Myocyte (in vitro differentiated cells): Measurements from ENCODE around the gene RILP. TPM values are rescaled to one million over a fixed set of nuclear protein-coding genes. Genes with fewer than 3 reads are reported as not detected.

Source experiments
- DNase-seq: peaks from one replicate; pipeline ENCODE4 v3.0.0-alpha.2; 2012; ENCODE audit warnings: low read depth
- total RNA-seq: library from RNA; depleted of rRNA; stranded (reverse); fragments of >200 nt; gene quantifications from 2 replicates; pipeline ENCODE4 v1.2.3, GENCODE V29; 2014

RILP gene
- total RNA-seq, 1 donor from 2014 or later: 20.1 TPM

DNA sequence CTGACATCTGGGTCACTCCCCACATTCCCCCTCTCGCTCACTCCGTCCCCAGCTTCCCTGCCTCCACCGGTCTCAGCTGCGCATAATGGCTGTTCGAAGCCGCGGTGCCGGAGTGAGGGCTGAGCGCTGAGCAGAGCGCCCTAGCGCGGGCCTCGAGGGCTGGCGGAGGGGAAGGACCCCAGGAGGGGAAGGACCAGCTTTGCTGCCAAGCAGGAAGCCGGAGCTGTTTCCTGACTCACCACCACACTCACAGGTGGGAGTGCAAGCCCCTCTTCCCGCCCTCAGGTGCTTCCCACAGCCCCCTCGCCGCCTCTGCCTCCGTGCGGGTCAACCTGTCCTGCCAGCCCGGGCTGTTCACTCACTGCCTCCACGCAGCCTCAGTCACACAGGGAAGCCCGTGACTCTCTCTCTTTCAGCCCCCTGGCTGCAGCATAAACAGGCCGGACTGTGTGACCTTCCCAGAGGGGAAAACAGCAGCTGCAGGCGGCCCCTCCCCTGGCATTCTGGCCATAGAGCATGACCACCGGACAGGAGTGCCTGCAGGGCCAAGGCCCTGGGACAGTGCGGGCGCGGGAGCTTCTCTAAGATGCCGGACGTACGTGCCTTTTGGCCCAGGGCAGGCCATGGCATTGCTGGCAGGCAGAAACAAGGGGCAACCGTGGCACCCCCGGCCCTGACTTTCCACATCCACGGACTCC, 44.7 kb downstream of the RILP start:
- peak; percentile 43 for DNase-seq

DNA sequence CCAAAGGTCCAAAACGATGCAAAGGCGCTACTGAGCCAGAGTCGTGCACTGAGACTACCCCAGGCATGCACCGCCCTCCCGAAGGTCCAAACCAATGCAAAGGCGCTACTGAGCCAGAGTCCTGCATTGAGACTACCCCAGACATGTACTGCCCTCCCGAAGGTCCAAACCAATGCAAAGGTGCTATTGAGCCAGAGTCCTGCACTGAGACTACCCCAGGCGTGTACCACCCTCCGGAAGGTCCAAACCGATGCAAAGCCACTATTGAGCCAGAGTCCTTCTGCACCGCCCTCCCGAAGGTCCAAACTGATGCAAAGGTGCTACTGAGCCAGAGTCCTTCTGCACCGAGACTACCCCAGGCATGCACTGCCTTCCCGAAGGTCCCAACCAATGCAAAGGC, 48.1 kb downstream of the RILP start:
- no peak for DNase-seq

GRCh38 chr17:1598399-1599095, 51.1 kb downstream of the RILP start:
- no peak for DNase-seq

DNA sequence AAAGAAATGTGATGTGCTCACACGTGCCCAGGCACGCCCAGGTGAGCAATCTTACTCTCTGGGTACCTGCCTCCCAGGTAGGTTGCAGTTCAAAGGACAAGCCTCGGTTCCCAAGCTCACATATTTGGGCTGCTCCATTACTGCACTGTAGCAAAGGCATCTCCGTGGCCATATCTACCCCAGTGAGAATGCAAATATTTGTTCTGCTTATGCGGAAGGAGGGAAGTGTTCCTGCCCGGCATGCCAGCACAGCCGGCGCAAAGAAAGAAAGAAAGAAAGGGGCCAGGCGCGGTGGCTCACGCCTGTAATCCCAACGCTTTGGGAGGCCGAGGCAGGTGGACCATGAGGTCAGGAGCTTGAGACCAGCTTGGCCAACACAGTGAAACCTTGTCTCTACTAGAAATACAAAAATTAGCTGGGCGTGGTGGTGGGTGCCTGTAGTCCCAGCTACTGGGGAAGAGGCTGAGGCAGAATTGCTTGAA, 51.8 kb downstream of the RILP start:
- no peak for DNase-seq

Other genes with a start within 250 kb of the RILP start
- 680 and 704 TPM in 2 replicates for gene YWHAE, start 249.6 kb downstream of the RILP start, total RNA-seq
- 47.6 and 51.9 TPM in 2 replicates for gene CRK, start 193.6 kb downstream of the RILP start, total RNA-seq
- 122 and 125 TPM in 2 replicates for gene MYO1C, start 157.2 kb downstream of the RILP start, total RNA-seq
- 47.2 and 71.4 TPM in 2 replicates for gene INPP5K, start 133.3 kb downstream of the RILP start, total RNA-seq
- 25.1 and 29.9 TPM in 2 replicates for gene PITPNA, start 87.1 kb downstream of the RILP start, total RNA-seq
- 13.9 and 15.6 TPM in 2 replicates for gene SLC43A2, start 21.0 kb downstream of the RILP start, total RNA-seq
- gene SCARF1, start 4.1 kb downstream of the RILP start, total RNA-seq: 0.05 and 0.19 TPM in 2 replicates
- 86.1 and 89.3 TPM in 2 replicates for gene PRPF8, start 35.0 kb upstream of the RILP start, total RNA-seq
- gene TLCD2, start 60.5 kb upstream of the RILP start, total RNA-seq: 1.7 and 1.8 TPM in 2 replicates
- 76.0 and 76.8 TPM in 2 replicates for gene WDR81, start 74.8 kb upstream of the RILP start, total RNA-seq
- gene SERPINF2, start 93.0 kb upstream of the RILP start, total RNA-seq: 0.67 and 2.0 TPM in 2 replicates
- gene SERPINF1, start 112.2 kb upstream of the RILP start, total RNA-seq: 5,512 and 6,691 TPM in 2 replicates
- 6.8 and 8.8 TPM in 2 replicates for gene SMYD4, start 180.0 kb upstream of the RILP start, total RNA-seq
- gene RPA1, start 180.1 kb upstream of the RILP start, total RNA-seq: 11.3 and 11.6 TPM in 2 replicates